ENCODE data around the gene PIK3AP1. TPM values are rescaled to one million over a fixed set of nuclear protein-coding genes. Genes with fewer than 3 reads are reported as not detected.

Gene PIK3AP1
- total and polyA plus RNA-seq, 2 of the 4 experiments (the other 2 are of a cell fraction): under 0.01 to 0.14 TPM

DNA sequence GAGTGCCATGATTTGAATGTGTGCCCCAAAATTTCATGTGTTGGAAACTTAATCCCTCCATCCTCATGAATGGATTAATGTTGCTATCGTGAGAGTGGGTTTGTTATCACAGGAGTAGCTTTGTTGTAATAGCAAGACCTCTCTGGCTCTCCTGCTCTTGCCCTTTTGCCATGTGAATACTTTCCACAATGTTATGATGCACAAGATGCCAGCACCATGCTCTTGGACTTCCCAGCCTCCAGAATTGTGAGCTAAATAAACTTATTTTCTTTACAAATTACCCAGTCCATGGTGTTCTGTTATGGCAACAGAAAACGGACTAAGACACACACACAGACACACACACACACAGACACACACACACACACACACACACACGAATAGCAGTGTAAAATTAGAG, 82.2 kb downstream of the PIK3AP1 start:
- Histone ChIP-seq H3K14ac (replicated peaks; ENCODE audit: low read depth, low read length) (no peak overlapping the region), H4K91ac (ENCODE audit: insufficient read depth, low read depth, low read length) (no peak overlapping the region), H3K23ac (ENCODE audit: low read depth, low read length) (no peak overlapping the region), H2BK120ac (ENCODE audit: low read depth, low read length) (no peak overlapping the region), H2AK5ac (ENCODE audit: low read depth, low read length) (no peak overlapping the region), H4K8ac (ENCODE audit: low read depth in 2 of 2, low read length in 2 of 2) (no peak overlapping the region), H4K20me1 (ENCODE audit: insufficient read depth, low read length) (no peaks in the 10 kb centered on the region), H3K27me3 (ENCODE audit: control insufficient read depth, insufficient read depth, low read length) (peaks cover 27% of the 10 kb centered on the region), H2BK20ac (ENCODE audit: low read depth, low read length) (no peak overlapping the region), H3K4me2 (ENCODE audit: low read depth, low read length) (no peak overlapping the region), H3K18ac (ENCODE audit: low read depth, low read length) (no peak overlapping the region), H3K4me3 (ENCODE audit: insufficient read depth, low read depth, low read length) (no peak overlapping the region), H3K4ac (ENCODE audit: low read depth, low read length) (no peak overlapping the region), H2AK9ac (replicated peaks; ENCODE audit: low read depth, low read length, poor library complexity) (no peak overlapping the region), H2BK5ac (ENCODE audit: low read depth, low read length, poor library complexity, severe bottlenecking) (no peak overlapping the region), H3K9ac (ENCODE audit: low read depth, low read length) (no peak overlapping the region), H2AFZ (replicated peaks; ENCODE audit: low read length, poor library complexity) (no peak overlapping the region), H3K36me3 (ENCODE audit: control insufficient read depth, insufficient read depth, low read length) (no peaks in the 10 kb centered on the region), H3K27ac (ENCODE audit: insufficient read depth, low read length) (no peak overlapping the region), H2BK15ac (ENCODE audit: low read depth, low read length) (no peak overlapping the region), H4K5ac (ENCODE audit: low read depth, low read length) (no peak overlapping the region), H3K9me1 (ENCODE audit: insufficient read depth, low read length) (no peaks in the 10 kb centered on the region), H3K4me1 (ENCODE audit: control insufficient read depth, insufficient read depth, low read length) (no peaks in the 10 kb centered on the region), H3K79me1 (ENCODE audit: low read depth in 1 of 2, low read length in 2 of 2) (no peaks in the 10 kb centered on the region), H3K56ac (ENCODE audit: extremely low read depth, insufficient read depth, low read length) (no peak overlapping the region), H3K9me3 (ENCODE audit: control insufficient read depth, insufficient read depth, low read length) (peaks cover 4% of the 10 kb centered on the region; the same call in 1 of the 2 replicates)
- intact Hi-C loops (cut with micrococcal nuclease): no loop called here
- ChIA-PET CTCF (interaction anchor here (1.1 kb wide), 1 partner anchor 15 kb away, joined by 3 read pairs; no protein-coding TSS in a partner anchor), POLR2A (ENCODE audit: unreplicated experiment) (no interaction called here)
- no CpG with 5 or more reads among the region's 3 CpGs for WGBS, 2 experiments (ENCODE audit: extremely low coverage in 2 of 2, insufficient read length in 1 of 2)
- ATAC-seq (ENCODE audit: low read depth): no peak
- no peak for TF ChIP-seq NFE2L2 (IDR thresholded peaks at IDR 0.05; ENCODE audit: low read depth, low read length)
- in situ Hi-C loops (cut with MboI; ENCODE audit: low sequenced_read_pairs): no loop called here
- dilution Hi-C loops (cut with HindIII; ENCODE audit: low sequenced_read_pairs, unreplicated experiment): no loop called here
- BruUV-seq (replicated peaks): no TSS peak
- no peak for DNase-seq
